Activated CD8-positive, alpha-beta T cell treated with anti-CD3 and anti-CD28 coated beads for 36 hours (primary cell): ENCODE results near the gene EIF4E3. TPM values are rescaled to one million over a fixed set of nuclear protein-coding genes. Genes with fewer than 3 reads are reported as not detected.
A peak's percentile ranks its signal among the peaks of the same experiment; 100 is the strongest.

Experiments used
- ATAC-seq: fragments of 200-7000 bp; cut with Tn5 transposase; one replicate; pipeline ENCODE4 v1.10.0; 2021; ENCODE audit warnings: mild to moderate bottlenecking, moderate library complexity
- CTCF ChIA-PET: fragments of 350-600 bp; sonication (Branson Sonifier 250); formaldehyde crosslinking; loops from one replicate; lab custom pipeline; 2021; ENCODE audit warnings: antibody characterized with exemption; lab: Charles Lee
- POLR2A ChIA-PET: fragments of 350-600 bp; sonication (Branson Sonifier 250); formaldehyde crosslinking; loops from one replicate; lab custom pipeline; 2021; ENCODE audit warnings: antibody characterized with exemption; lab: Charles Lee
- DNase-seq: peaks from one replicate; pipeline ENCODE4 v3.0.0-alpha.2; 2020
- H3K27ac Mint-ChIP-seq: one replicate; pipeline ENCODE4 v1.8.0; 2021; ENCODE audit warnings: mild to moderate bottlenecking, mixed read lengths
- H3K27me3 Mint-ChIP-seq: one replicate; pipeline ENCODE4 v1.8.0; 2021; ENCODE audit warnings: mixed read lengths
- H3K36me3 Mint-ChIP-seq: one replicate; pipeline ENCODE4 v1.8.0; 2021; ENCODE audit warnings: low read depth, mixed read lengths
- H3K4me1 Mint-ChIP-seq: one replicate; pipeline ENCODE4 v1.8.0; 2021; ENCODE audit warnings: low read depth, mixed read lengths
- H3K4me3 Mint-ChIP-seq: one replicate; pipeline ENCODE4 v1.8.0; 2021; ENCODE audit warnings: mild to moderate bottlenecking, moderate library complexity, mixed read lengths
- H3K9me3 Mint-ChIP-seq: one replicate; pipeline ENCODE4 v1.8.0; 2021; ENCODE audit warnings: mixed read lengths
- CTCF ChIP-seq: fragments of 200-600 bp; IDR thresholded peaks from one replicate; pipeline ENCODE4 v1.8.0; 2022; ENCODE audit warnings: antibody characterized with exemption, mild to moderate bottlenecking
- intact Hi-C: fragments of 100-400 bp; cut with micrococcal nuclease; formaldehyde crosslinking; loops from one replicate; pipeline ENCODE4 v1.10.0; 2022
- total RNA-seq, 2 experiments: library from RNA; stranded (reverse); gene quantifications; one replicate each; pipeline ENCODE4 v1.2.3, GENCODE V29; 2021

EIF4E3 gene
- total RNA-seq, 2 experiments from 2014 or later = 29.3 to 30.4 TPM

- ChIA-PET CTCF (interaction anchor here (0.8 to 1.2 kb wide), 2 partner anchors 11 to 44 kb away, joined by 4 to 6 read pairs; no protein-coding TSS in a partner anchor), POLR2A (interaction anchor here (0.6 kb wide), 1 partner anchor 671 kb away, joined by 5 read pairs; no protein-coding TSS in a partner anchor)
- H3K27ac Mint-ChIP-seq = no peak overlapping the region
- ATAC-seq (no peak), DNase-seq (no peak)
- TF ChIP-seq CTCF = no peak
- H3K4me1 Mint-ChIP-seq = peaks cover 7% of the 10 kb centered on the region
- intact Hi-C loops = no loop called here
- H3K4me3 Mint-ChIP-seq = no peak overlapping the region
- H3K27me3 Mint-ChIP-seq = no peaks in the 10 kb centered on the region
- H3K36me3 Mint-ChIP-seq = peaks cover 17% of the 10 kb centered on the region
- H3K9me3 Mint-ChIP-seq = no peaks in the 10 kb centered on the region
Measured at GRCh38 chr3:71690341-71690841, 34.8 kb downstream of the EIF4E3 start.

DNA sequence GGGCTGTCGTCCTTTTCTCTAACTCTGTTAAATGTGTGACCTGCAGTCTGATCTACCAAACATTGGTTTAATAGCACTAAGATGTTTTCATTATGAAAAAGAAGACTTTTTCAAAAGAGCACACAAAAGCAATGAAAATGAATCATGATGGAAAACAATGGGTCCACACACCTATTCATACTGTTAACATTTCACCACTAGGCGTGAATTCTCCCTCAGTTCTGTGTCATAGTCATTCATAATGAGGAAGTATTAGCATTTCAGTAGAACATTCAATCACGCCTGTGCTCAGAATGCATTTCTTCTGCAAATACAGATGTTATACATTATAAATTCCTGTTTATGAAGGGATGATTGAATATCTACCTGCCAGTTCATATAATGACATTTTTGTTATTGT lies 35.9 kb downstream of the EIF4E3 start:
- ChIA-PET POLR2A (interaction anchor here (0.7 kb wide), 1 partner anchor 116 kb away, joined by 3 read pairs; no protein-coding TSS in a partner anchor), CTCF (no interaction called here)
- no peak for DNase-seq
- no peak overlapping the region for H3K27ac Mint-ChIP-seq
- H3K9me3 Mint-ChIP-seq = no peaks in the 10 kb centered on the region
- H3K4me3 Mint-ChIP-seq = no peak overlapping the region
- peaks cover 17% of the 10 kb centered on the region for H3K36me3 Mint-ChIP-seq
- H3K27me3 Mint-ChIP-seq = no peaks in the 10 kb centered on the region
- no peak for TF ChIP-seq CTCF
- intact Hi-C loops = no loop called here
- peak; percentile 64 for ATAC-seq
- H3K4me1 Mint-ChIP-seq = peaks cover 9% of the 10 kb centered on the region

DNA sequence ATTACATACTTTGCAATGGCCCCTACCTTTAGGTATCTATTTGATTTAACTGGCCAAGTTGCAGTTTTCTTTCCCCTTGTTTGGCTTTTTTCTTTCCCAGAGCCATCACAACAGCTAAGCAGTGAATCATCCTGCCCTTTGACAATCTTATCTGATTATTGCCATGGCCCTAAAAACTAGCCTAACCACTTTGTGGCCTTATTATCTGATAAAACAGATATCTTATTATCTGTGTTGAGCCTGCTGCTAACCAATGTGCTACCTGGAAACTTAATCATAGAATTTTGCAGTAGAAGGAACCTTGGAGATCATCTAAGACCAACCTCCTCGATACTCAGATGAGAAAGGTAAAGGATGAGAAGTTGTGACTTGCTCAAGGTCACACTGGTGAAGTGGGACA lies 37.1 kb downstream of the EIF4E3 start:
- Mint-ChIP-seq H3K4me3 (no peak overlapping the region), H3K9me3 (no peaks in the 10 kb centered on the region), H3K4me1 (peaks cover 9% of the 10 kb centered on the region), H3K27me3 (no peaks in the 10 kb centered on the region), H3K27ac (peak overlapping the region; percentile 10), H3K36me3 (peaks cover 17% of the 10 kb centered on the region)
- no peak for DNase-seq
- intact Hi-C loops = no loop called here
- no peak for TF ChIP-seq CTCF
- ATAC-seq = no peak
- ChIA-PET CTCF (interaction anchor here (0.7 kb wide), 1 partner anchor 73 kb away, joined by 3 read pairs; no protein-coding TSS in a partner anchor), POLR2A (interaction anchor here (0.6 kb wide), 1 partner anchor 768 kb away, joined by 3 read pairs; no protein-coding TSS in a partner anchor)

DNA sequence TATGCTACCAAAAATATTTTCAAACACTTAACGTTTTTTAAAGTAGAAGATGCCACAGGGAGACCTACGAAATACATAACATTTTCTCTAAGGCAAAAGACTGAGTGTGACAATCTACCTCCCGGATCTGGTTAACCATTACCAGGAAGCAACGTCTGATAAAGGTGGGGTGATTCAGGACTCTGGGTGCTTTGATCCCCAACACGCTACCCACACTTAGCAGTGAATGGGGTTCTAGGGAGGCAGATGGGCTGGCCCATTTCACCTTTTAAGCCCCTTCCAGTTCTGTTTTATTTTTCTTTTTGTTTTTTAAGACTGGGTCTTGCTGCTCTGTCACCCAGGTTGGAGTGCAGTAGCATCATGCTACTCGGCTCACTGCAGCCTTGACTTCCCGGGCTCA lies 39.5 kb downstream of the EIF4E3 start:
- Mint-ChIP-seq H3K4me3 (no peak overlapping the region), H3K27ac (no peak overlapping the region), H3K4me1 (peaks cover 15% of the 10 kb centered on the region), H3K27me3 (no peaks in the 10 kb centered on the region), H3K9me3 (no peaks in the 10 kb centered on the region), H3K36me3 (peaks cover 17% of the 10 kb centered on the region)
- DNase-seq (no peak), ATAC-seq (no peak)
- intact Hi-C loops = no loop called here
- POLR2A ChIA-PET = no interaction called here
- no peak for TF ChIP-seq CTCF
- CTCF ChIA-PET = interaction anchor here (1.1 kb wide), 1 partner anchor 10 kb away, joined by 3 read pairs; no protein-coding TSS in a partner anchor

GRCh38 chr3:71684757-71685386 lies 40.3 kb downstream of the EIF4E3 start:
- Mint-ChIP-seq H3K27ac (peak overlapping the region; percentile 2), H3K4me1 (peaks cover 15% of the 10 kb centered on the region), H3K36me3 (peaks cover 15% of the 10 kb centered on the region), H3K9me3 (no peaks in the 10 kb centered on the region), H3K27me3 (no peaks in the 10 kb centered on the region), H3K4me3 (no peak overlapping the region)
- intact Hi-C loops = no loop called here
- ChIA-PET CTCF (interaction anchor here (2.0 kb wide), 1 partner anchor 1135 kb away, joined by 5 read pairs; no protein-coding TSS in a partner anchor), POLR2A (no interaction called here)
- DNase-seq (no peak), ATAC-seq (no peak)
- no peak for TF ChIP-seq CTCF
